Esophagus squamous epithelium (tissue), 4 donors: ENCODE results near the gene XYLT2.

Experiments used
- POLR2A ChIP-seq, 4 donors: fragments of 450-650 bp; IDR thresholded peaks; one replicate each; pipeline ENCODE4 v1.6.1; 2017; ENCODE audit warnings: antibody characterized with exemption in 4 of 4, mild to moderate bottlenecking in 4 of 4, moderate library complexity in 3 of 4
- TF ChIP-seq, protein P1 (sequence below), 6 experiments: fragments of 450-650 bp in 4 of 6; fragments of 200-600 bp in 2 of 6; sonication (generic) in 2 of 6; IDR thresholded peaks; one replicate each; pipeline ENCODE4 v1.5.1; 2016 to 2019; ENCODE audit warnings: antibody characterized with exemption in 6 of 6, mild to moderate bottlenecking in 4 of 6, moderate library complexity in 4 of 6

DNA sequence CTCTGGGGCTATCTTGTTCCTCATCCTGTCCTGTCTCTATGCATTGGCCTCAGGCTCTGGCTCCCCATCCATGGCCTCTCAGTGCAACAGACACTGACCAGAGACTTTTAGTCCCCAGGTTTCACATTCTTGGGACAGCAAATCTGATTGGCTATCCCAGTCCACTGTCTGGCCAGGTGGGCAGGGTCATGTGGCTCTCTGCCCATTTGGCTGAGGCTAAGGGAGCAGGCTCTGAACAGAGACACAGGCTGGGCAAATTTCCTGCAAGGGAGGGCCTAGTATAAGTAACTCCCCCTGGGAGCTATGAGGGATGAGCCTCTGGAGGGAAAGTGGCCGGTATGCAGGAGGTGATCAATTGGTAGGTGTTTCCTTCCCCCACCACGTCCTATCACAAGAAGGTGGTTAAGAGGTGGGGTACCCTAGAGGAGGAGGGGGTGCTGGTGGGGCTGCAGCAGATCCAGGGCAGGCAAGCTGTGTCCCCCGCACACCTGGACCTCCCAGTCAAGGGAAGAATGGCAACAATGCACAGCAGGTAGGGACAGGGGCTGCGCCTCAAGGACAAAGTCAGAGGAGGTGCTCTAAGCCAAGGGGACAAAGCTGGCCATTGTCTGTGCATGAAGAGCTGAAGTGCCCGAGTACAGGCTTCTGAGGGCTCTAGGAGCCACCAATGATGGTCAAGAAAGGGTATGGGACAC is 13.2 kb downstream of the XYLT2 start:
- TF ChIP-seq, protein P1, sequence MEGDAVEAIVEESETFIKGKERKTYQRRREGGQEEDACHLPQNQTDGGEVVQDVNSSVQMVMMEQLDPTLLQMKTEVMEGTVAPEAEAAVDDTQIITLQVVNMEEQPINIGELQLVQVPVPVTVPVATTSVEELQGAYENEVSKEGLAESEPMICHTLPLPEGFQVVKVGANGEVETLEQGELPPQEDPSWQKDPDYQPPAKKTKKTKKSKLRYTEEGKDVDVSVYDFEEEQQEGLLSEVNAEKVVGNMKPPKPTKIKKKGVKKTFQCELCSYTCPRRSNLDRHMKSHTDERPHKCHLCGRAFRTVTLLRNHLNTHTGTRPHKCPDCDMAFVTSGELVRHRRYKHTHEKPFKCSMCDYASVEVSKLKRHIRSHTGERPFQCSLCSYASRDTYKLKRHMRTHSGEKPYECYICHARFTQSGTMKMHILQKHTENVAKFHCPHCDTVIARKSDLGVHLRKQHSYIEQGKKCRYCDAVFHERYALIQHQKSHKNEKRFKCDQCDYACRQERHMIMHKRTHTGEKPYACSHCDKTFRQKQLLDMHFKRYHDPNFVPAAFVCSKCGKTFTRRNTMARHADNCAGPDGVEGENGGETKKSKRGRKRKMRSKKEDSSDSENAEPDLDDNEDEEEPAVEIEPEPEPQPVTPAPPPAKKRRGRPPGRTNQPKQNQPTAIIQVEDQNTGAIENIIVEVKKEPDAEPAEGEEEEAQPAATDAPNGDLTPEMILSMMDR (IDR thresholded peaks at IDR 0.05) = no peak
- no peak for TF ChIP-seq POLR2A (IDR thresholded peaks at IDR 0.05)
